ENCODE measurements around the gene RASL10B. TPM values are rescaled to one million over a fixed set of nuclear protein-coding genes. Genes with fewer than 3 reads are reported as not detected.

The RASL10B gene
- total RNA-seq, 1 experiment from 2014 or later = 16.9 TPM

- no peaks in the 10 kb centered on the region for H3K36me3 ChIP-seq (replicated peaks; ENCODE audit: control insufficient read depth, insufficient read depth, low read length)
- no peak for DNase-seq
- no peak overlapping the region for H3K4me3 ChIP-seq (ENCODE audit: insufficient read depth, low read depth, low read length)
- H3K27me3 ChIP-seq (ENCODE audit: control insufficient read depth, insufficient read depth, low read length) = no peaks in the 10 kb centered on the region
These were observed 43.1 kb downstream of the RASL10B start for GRCh38 chr17:35774499-35774898.

- H3K27me3 ChIP-seq (ENCODE audit: control insufficient read depth, insufficient read depth, low read length) = no peaks in the 10 kb centered on the region
- H3K36me3 ChIP-seq (replicated peaks; ENCODE audit: control insufficient read depth, insufficient read depth, low read length) = no peaks in the 10 kb centered on the region
- H3K4me3 ChIP-seq (ENCODE audit: insufficient read depth, low read depth, low read length) = no peak overlapping the region
- DNase-seq = no peak
These were observed 43.6 kb downstream of the RASL10B start for GRCh38 chr17:35775039-35775438.

DNA sequence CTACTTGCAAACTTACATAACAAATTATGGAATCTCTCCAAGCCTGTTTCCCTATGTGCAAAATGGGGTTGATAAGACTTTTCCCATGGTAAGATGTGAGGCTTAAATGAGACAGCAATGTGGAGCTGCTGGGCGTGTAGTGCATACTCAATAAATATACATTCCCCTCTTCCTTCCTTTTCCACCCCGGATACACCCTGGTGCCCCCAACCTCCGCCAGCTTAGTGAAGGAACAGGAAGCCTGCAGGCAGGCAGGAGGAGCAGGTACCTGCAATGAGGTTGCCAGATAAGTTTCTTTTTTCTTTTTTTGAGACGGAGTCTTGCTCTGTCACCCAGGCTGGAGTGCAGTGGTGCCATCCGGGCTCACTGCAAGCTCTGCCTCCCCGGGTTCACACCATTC lies 44.1 kb downstream of the RASL10B start:
- no peaks in the 10 kb centered on the region for H3K36me3 ChIP-seq (replicated peaks; ENCODE audit: control insufficient read depth, insufficient read depth, low read length)
- H3K27me3 ChIP-seq (ENCODE audit: control insufficient read depth, insufficient read depth, low read length) = no peaks in the 10 kb centered on the region
- no peak for DNase-seq
- H3K4me3 ChIP-seq (ENCODE audit: insufficient read depth, low read depth, low read length) = no peak overlapping the region

- H3K4me3 ChIP-seq (ENCODE audit: insufficient read depth, low read depth, low read length) = no peak overlapping the region
- no peaks in the 10 kb centered on the region for H3K36me3 ChIP-seq (replicated peaks; ENCODE audit: control insufficient read depth, insufficient read depth, low read length)
- no peak for DNase-seq
- H3K27me3 ChIP-seq (ENCODE audit: control insufficient read depth, insufficient read depth, low read length) = no peaks in the 10 kb centered on the region
These were observed 47.3 kb downstream of the RASL10B start for GRCh38 chr17:35778641-35779196.

DNA sequence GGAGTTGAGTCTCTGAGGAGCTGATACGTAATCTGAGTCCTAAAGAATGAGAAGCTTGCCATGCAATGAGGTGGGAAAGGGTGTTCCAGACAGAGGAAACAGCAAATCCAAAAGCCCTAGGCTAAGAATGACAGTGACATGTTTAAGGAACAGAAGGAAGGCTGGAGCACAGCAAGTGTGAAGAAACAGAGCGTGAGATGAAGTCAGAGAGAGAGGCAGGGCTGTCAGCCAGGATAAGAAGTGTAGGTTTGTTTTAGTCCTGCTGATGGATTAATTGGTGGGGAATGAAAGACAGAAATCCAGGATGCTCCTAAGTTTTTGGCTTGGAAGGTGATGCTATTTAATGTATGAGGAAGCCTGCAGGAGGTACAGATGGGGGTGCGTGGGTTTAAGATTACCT lies 49.5 kb downstream of the RASL10B start:
- H3K27me3 ChIP-seq (ENCODE audit: control insufficient read depth, insufficient read depth, low read length) = no peaks in the 10 kb centered on the region
- H3K36me3 ChIP-seq (replicated peaks; ENCODE audit: control insufficient read depth, insufficient read depth, low read length) = no peaks in the 10 kb centered on the region
- no peak overlapping the region for H3K4me3 ChIP-seq (ENCODE audit: insufficient read depth, low read depth, low read length)
- DNase-seq = no peak

DNA sequence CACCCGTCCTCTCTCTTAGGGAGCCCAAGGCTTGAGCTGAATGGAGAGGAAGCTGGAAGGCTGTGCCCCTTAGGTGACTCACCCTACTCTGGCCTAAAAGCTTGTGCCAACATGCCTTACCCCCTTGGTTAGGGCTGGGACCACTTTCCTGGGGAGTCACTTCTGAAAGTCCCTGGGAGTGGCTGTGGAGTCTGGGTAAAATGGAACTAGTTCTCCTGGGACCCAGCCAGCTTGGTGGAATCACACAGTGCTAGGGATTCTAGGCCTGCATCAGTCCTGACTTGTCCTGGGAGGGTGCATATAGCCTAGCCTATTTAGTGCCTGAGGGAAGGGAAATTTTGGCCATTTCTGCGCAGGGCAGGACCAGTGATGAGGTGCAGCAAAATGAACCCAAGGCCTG lies 53.5 kb downstream of the RASL10B start:
- Histone ChIP-seq H3K36me3 (replicated peaks; ENCODE audit: control insufficient read depth, insufficient read depth, low read length) (no peaks in the 10 kb centered on the region), H3K4me3 (ENCODE audit: insufficient read depth, low read depth, low read length) (no peak overlapping the region), H3K27me3 (ENCODE audit: control insufficient read depth, insufficient read depth, low read length) (no peaks in the 10 kb centered on the region)
- DNase-seq = no peak

GRCh38 chr17:35786941-35787432 lies 55.5 kb downstream of the RASL10B start:
- Histone ChIP-seq H3K36me3 (replicated peaks; ENCODE audit: control insufficient read depth, insufficient read depth, low read length) (no peaks in the 10 kb centered on the region), H3K27me3 (ENCODE audit: control insufficient read depth, insufficient read depth, low read length) (no peaks in the 10 kb centered on the region; the same call in 1 of the 2 replicates)
- DNase-seq = no peak

GRCh38 chr17:35788477-35789368 lies 57.3 kb downstream of the RASL10B start:
- no peaks in the 10 kb centered on the region for H3K36me3 ChIP-seq (replicated peaks; ENCODE audit: control insufficient read depth, insufficient read depth, low read length)
- H3K4me3 ChIP-seq (ENCODE audit: insufficient read depth, low read depth, low read length) = no peak overlapping the region
- no peak for DNase-seq
- H3K27me3 ChIP-seq (ENCODE audit: control insufficient read depth, insufficient read depth, low read length) = peaks cover 14% of the 10 kb centered on the region

More at GRCh38 chr17:35786941-35787432, 55.5 kb downstream of the RASL10B start:
- H3K4me3 ChIP-seq (ENCODE audit: insufficient read depth, low read depth, low read length) = no peak overlapping the region

- H3K4me3 ChIP-seq (ENCODE audit: insufficient read depth, low read depth, low read length) = no peak overlapping the region
- peaks cover 35% of the 10 kb centered on the region for H3K27me3 ChIP-seq (ENCODE audit: control insufficient read depth, insufficient read depth, low read length)
- DNase-seq = no peak
- H3K36me3 ChIP-seq (replicated peaks; ENCODE audit: control insufficient read depth, insufficient read depth, low read length) = no peaks in the 10 kb centered on the region
These were observed 59.4 kb downstream of the RASL10B start for GRCh38 chr17:35790841-35791240.

DNA sequence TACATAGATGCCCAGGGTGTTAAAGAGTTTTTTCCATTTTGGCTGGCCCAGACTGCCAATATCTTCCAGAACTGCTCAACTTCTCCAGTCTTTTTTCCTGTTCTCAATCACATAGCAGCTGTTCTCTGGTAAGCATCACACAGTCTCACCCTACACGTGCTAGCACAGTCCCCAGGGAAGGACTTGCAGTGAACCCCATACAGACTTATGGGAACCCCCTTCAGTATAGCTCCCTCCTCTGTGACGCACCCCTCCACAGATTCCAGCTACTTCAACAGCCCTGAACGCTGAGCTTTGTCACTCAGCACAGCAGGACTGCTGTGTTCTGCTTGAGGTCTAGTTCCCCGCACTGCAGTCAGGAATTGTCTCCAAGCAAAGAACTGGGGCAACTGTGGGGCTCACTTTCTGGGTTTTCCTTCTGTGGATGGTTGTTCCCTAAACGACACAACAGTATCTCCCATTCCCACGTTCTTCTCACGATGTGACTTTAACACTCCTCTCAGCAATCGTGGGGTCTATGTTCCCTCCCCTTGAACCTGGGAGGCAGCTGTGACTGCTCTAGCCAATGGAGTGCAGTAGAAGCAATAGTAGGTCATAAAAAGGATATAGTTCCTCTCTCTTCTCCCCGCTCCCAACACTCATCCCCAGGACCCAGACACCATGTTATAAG lies 60.4 kb downstream of the RASL10B start:
- no peaks in the 10 kb centered on the region for H3K36me3 ChIP-seq (replicated peaks; ENCODE audit: control insufficient read depth, insufficient read depth, low read length)
- no peak for DNase-seq
- H3K4me3 ChIP-seq (ENCODE audit: insufficient read depth, low read depth, low read length) = no peak overlapping the region
- peaks cover 45% of the 10 kb centered on the region for H3K27me3 ChIP-seq (ENCODE audit: control insufficient read depth, insufficient read depth, low read length)

Other genes with a start within 250 kb of the RASL10B start
- not detected in 2 replicates for gene SLFN12L, start 194.0 kb upstream of the RASL10B start, total RNA-seq (2014; rRNA removed; shearing (Covaris generic))
- gene SLFN14, start 170.8 kb upstream of the RASL10B start, total RNA-seq (2014; rRNA removed; shearing (Covaris generic)) = not detected in 2 replicates
- gene PEX12, start 153.1 kb upstream of the RASL10B start, total RNA-seq (2014; rRNA removed; shearing (Covaris generic)) = 5.5 and 7.7 TPM in 2 replicates
- gene AP2B1, start 144.3 kb upstream of the RASL10B start, total RNA-seq (2014; rRNA removed; shearing (Covaris generic)) = 87.1 and 102 TPM in 2 replicates
- 0.10 TPM in 1 of 2 replicates, not detected in the other for gene GAS2L2, start 21.6 kb downstream of the RASL10B start, total RNA-seq (2014; rRNA removed; shearing (Covaris generic))
- gene C17orf50, start 29.2 kb downstream of the RASL10B start, total RNA-seq (2014; rRNA removed; shearing (Covaris generic)) = not detected in 2 replicates
- gene MMP28, start 64.0 kb downstream of the RASL10B start, total RNA-seq (2014; rRNA removed; shearing (Covaris generic)) = not detected in 2 replicates
- gene TAF15, start 77.8 kb downstream of the RASL10B start, total RNA-seq (2014; rRNA removed; shearing (Covaris generic)) = 20.2 and 32.0 TPM in 2 replicates
- not detected in 2 replicates for gene HEATR9, start 137.3 kb downstream of the RASL10B start, total RNA-seq (2014; rRNA removed; shearing (Covaris generic))
- not detected in 2 replicates for gene CCL5, start 148.7 kb downstream of the RASL10B start, total RNA-seq (2014; rRNA removed; shearing (Covaris generic))
- gene RDM1, start 199.1 kb downstream of the RASL10B start, total RNA-seq (2014; rRNA removed; shearing (Covaris generic)) = 7.0 and 11.9 TPM in 2 replicates
- not detected in 2 replicates for gene LYZL6, start 212.1 kb downstream of the RASL10B start, total RNA-seq (2014; rRNA removed; shearing (Covaris generic))
- gene CCL16, start 249.9 kb downstream of the RASL10B start, total RNA-seq (2014; rRNA removed; shearing (Covaris generic)) = not detected in 2 replicates